Right atrium auricular region (tissue), 2 donors: ENCODE results near the gene CYSRT1. TPM values are rescaled to one million over a fixed set of nuclear protein-coding genes. Genes with fewer than 3 reads are reported as not detected.

Experiments used
- DNase-seq: peaks from one replicate; pipeline ENCODE4 v3.0.0-alpha.2; 2019; ENCODE audit warnings: low spot score
- H3K27ac ChIP-seq, 2 donors: fragments of 200-600 bp; sonication (generic); 1 replicate in 1 of 2; 2 replicates in 1 of 2; pipeline ENCODE4 v1.5.1; 2016 to 2019
- H3K27me3 ChIP-seq, 2 donors: fragments of 200-600 bp; sonication (generic); one replicate each; pipeline versions ENCODE4 v1.5.1 to v1.6.0; 2017 to 2019
- H3K36me3 ChIP-seq: fragments of 200-600 bp; sonication (generic); one replicate; pipeline ENCODE4 v1.5.1; 2016
- H3K4me1 ChIP-seq, 2 donors: fragments of 200-600 bp; sonication (generic); one replicate each; pipeline versions ENCODE4 v1.5.1 to v1.6.0; 2017 to 2019
- H3K4me3 ChIP-seq, 2 donors: fragments of 200-600 bp; sonication (generic); 1 replicate in 1 of 2; 2 replicates in 1 of 2; pipeline ENCODE4 v1.5.1; 2017 to 2019; ENCODE audit warnings: mild to moderate bottlenecking in 1 of 2, moderate library complexity in 1 of 2
- H3K9me3 ChIP-seq, 2 donors: fragments of 200-600 bp; sonication (generic); one replicate each; pipeline ENCODE4 v1.5.1; 2019
- CTCF ChIP-seq, 2 donors: fragments of 200-600 bp; sonication (generic); IDR thresholded peaks; one replicate each; pipeline ENCODE4 v1.5.1; 2019; ENCODE audit warnings: antibody characterized with exemption in 2 of 2
- total RNA-seq, 2 donors: library from RNA; depleted of rRNA; stranded (reverse); fragments of >200 nt; gene quantifications; one replicate each; pipeline ENCODE4 v1.1.0, GENCODE V29; 2016

The CYSRT1 gene
- total RNA-seq, 2 donors from 2014 or later, result 0.35 to 0.85 TPM

GRCh38 chr9:137178939-137179630 lies 45.9 kb upstream of the CYSRT1 start:
- peaks cover 45% of the 10 kb centered on the region for H3K36me3 ChIP-seq

GRCh38 chr9:137179761-137180160 lies 45.2 kb upstream of the CYSRT1 start:
- no peak for DNase-seq
- Histone ChIP-seq H3K4me3 (no peak overlapping the region), H3K27ac (no peak overlapping the region), H3K9me3 (no peaks in the 10 kb centered on the region), H3K4me1 (no peaks in the 10 kb centered on the region), H3K36me3 (peaks cover 52% of the 10 kb centered on the region), H3K27me3 (no peaks in the 10 kb centered on the region)
- TF ChIP-seq CTCF (IDR thresholded peaks at IDR 0.05), result no peak

More at GRCh38 chr9:137178939-137179630, 45.9 kb upstream of the CYSRT1 start:
- Histone ChIP-seq H3K4me1 (no peaks in the 10 kb centered on the region), H3K27me3 (no peaks in the 10 kb centered on the region), H3K9me3 (no peaks in the 10 kb centered on the region), H3K27ac (no peak overlapping the region), H3K4me3 (no peak overlapping the region)
- no peak for DNase-seq
- TF ChIP-seq CTCF (IDR thresholded peaks at IDR 0.05), result no peak

- Histone ChIP-seq H3K9me3 (no peaks in the 10 kb centered on the region), H3K27me3 (no peaks in the 10 kb centered on the region), H3K36me3 (peaks cover 53% of the 10 kb centered on the region), H3K4me3 (no peak overlapping the region), H3K27ac (no peak overlapping the region), H3K4me1 (no peaks in the 10 kb centered on the region)
- TF ChIP-seq CTCF (IDR thresholded peaks at IDR 0.05), result no peak
- no peak for DNase-seq
Observed at GRCh38 chr9:137180491-137180890, 44.5 kb upstream of the CYSRT1 start.

GRCh38 chr9:137181680-137182079 lies 43.3 kb upstream of the CYSRT1 start:
- Histone ChIP-seq H3K27me3 (no peaks in the 10 kb centered on the region), H3K4me1 (peaks cover 0 to 9% of the 10 kb centered on the region in 2 donors), H3K4me3 (no peak overlapping the region), H3K9me3 (no peaks in the 10 kb centered on the region), H3K36me3 (peaks cover 62% of the 10 kb centered on the region), H3K27ac (no peak overlapping the region)
- DNase-seq, result no peak
- TF ChIP-seq CTCF (IDR thresholded peaks at IDR 0.05), result no peak

- Histone ChIP-seq H3K36me3 (peaks cover 62% of the 10 kb centered on the region), H3K9me3 (no peaks in the 10 kb centered on the region)
- TF ChIP-seq CTCF (IDR thresholded peaks at IDR 0.05), result no peak
Observed at GRCh38 chr9:137182836-137183235, 42.1 kb upstream of the CYSRT1 start.

More at GRCh38 chr9:137182836-137183235, 42.1 kb upstream of the CYSRT1 start:
- Histone ChIP-seq H3K4me3 (no peak overlapping the region), H3K27me3 (no peaks in the 10 kb centered on the region), H3K4me1 (peaks cover 0 to 21% of the 10 kb centered on the region in 2 donors), H3K27ac (no peak overlapping the region)
- DNase-seq, result no peak
